OCI-LY3 (cell line): ENCODE measurements around the gene FRMD4A.

ENCODE experiments used
- EZH2phosphoT487 ChIP-seq: fragments of 200-600 bp; shearing (Covaris generic); IDR thresholded peaks from 2 replicates; pipeline ENCODE4 v1.6.1; 2018; ENCODE audit warnings: antibody characterized with exemption, mixed run types, low read depth
- TF ChIP-seq, protein P1 (sequence below): fragments of 200-600, 300-600 bp; sonication (generic); IDR thresholded peaks from 2 replicates; pipeline ENCODE4 v1.5.1; 2014; ENCODE audit warnings: antibody characterized with exemption, low read length, low read depth

DNA sequence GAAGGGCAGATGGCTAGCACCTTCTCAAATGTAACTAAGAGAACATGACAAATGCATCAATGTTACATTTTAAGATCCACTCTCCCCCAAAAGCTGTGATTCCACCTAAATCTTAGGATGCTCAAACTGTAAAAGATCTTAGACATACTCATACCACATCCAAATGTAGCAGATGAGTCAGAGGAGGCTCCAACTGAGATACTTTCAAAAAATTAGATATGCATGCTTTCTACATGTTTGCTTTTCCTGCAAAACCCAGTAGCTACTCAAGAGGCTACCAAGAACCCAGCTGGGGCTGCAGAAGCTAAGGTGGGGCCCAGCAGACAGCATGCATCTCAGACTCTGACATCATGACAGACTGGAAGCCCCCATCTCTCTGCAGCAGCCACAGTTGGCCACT lies 31.4 kb upstream of the FRMD4A start:
- TF ChIP-seq, protein P1, sequence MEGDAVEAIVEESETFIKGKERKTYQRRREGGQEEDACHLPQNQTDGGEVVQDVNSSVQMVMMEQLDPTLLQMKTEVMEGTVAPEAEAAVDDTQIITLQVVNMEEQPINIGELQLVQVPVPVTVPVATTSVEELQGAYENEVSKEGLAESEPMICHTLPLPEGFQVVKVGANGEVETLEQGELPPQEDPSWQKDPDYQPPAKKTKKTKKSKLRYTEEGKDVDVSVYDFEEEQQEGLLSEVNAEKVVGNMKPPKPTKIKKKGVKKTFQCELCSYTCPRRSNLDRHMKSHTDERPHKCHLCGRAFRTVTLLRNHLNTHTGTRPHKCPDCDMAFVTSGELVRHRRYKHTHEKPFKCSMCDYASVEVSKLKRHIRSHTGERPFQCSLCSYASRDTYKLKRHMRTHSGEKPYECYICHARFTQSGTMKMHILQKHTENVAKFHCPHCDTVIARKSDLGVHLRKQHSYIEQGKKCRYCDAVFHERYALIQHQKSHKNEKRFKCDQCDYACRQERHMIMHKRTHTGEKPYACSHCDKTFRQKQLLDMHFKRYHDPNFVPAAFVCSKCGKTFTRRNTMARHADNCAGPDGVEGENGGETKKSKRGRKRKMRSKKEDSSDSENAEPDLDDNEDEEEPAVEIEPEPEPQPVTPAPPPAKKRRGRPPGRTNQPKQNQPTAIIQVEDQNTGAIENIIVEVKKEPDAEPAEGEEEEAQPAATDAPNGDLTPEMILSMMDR = no peak
- no peak for TF ChIP-seq EZH2phosphoT487
